Stimulated activated naive CD8-positive, alpha-beta T cell treated with anti-CD3 and anti-CD28 coated beads, Interleukin-15, amount 100 ng/mL, for 72 hours (primary cell): ENCODE data around the gene PPP1R3A.
A peak's percentile ranks its signal among the peaks of the same experiment; 100 is the strongest.
"Not testable (repeated sequence)": the region's sequence is repeated elsewhere in the genome, so short reads cannot be mapped to it uniquely, and the experiment has no call there.

Experiments used
- ATAC-seq: fragments of 150-1000 bp; cut with Tn5 transposase; 2 replicates; pipeline ENCODE4 v1.10.0; 2021; ENCODE audit warnings: mild to moderate bottlenecking, moderate library complexity
- DNase-seq, 2 donors: peaks; one replicate each; pipeline ENCODE4 v3.0.0; 2021 to 2022
- H3K27ac Mint-ChIP-seq, 2 donors: one replicate each; pipeline ENCODE4 v1.8.0; 2022; ENCODE audit warnings: mild to moderate bottlenecking in 2 of 2, mixed read lengths in 2 of 2, moderate library complexity in 2 of 2
- H3K27me3 Mint-ChIP-seq: one replicate; pipeline ENCODE4 v1.8.0; 2022; ENCODE audit warnings: mixed read lengths
- H3K4me1 Mint-ChIP-seq: one replicate; pipeline ENCODE4 v1.8.0; 2022; ENCODE audit warnings: mild to moderate bottlenecking, mixed read lengths
- H3K4me3 Mint-ChIP-seq, 2 donors: one replicate each; pipeline ENCODE4 v1.8.0; 2022; ENCODE audit warnings: mild to moderate bottlenecking in 2 of 2, mixed read lengths in 2 of 2, moderate library complexity in 1 of 2
- H3K9me3 Mint-ChIP-seq, 2 donors: one replicate each; pipeline ENCODE4 v1.8.0; 2022; ENCODE audit warnings: mixed read lengths in 2 of 2

PPP1R3A gene

GRCh38 chr7:113918946-113919345 is at the start of gene PPP1R3A:
Gene PPP1R3A, minus strand, starts transcription at chr7:113919009. Its CDS starts 13 bp downstream, at chr7:113918996.
- Mint-ChIP-seq H3K27ac (no peak within 1 kb of the TSS), H3K27me3 (no peaks in the 10 kb centered on the region), H3K4me1 (no peaks in the 10 kb centered on the region), H3K9me3 (peaks cover 0 to 4% of the 10 kb centered on the region in 2 donors), H3K4me3 (no peak within 1 kb of the TSS)
- no peak for ATAC-seq
- DNase-seq = no peak

- Mint-ChIP-seq H3K4me3 (no peak overlapping the region), H3K9me3 (peaks cover 11 to 13% of the 10 kb centered on the region in 2 donors), H3K27ac (no peak overlapping the region), H3K27me3 (no peaks in the 10 kb centered on the region), H3K4me1 (no peaks in the 10 kb centered on the region)
- DNase-seq (no peak), ATAC-seq (no peak)
Measured at GRCh38 chr7:113963356-113963755, 44.5 kb upstream of the PPP1R3A start.

GRCh38 chr7:113959910-113960309 is 41.1 kb upstream of the PPP1R3A start:
- Mint-ChIP-seq H3K27ac (no peak overlapping the region), H3K4me1 (no peaks in the 10 kb centered on the region), H3K9me3 (peaks cover 6 to 25% of the 10 kb centered on the region in 2 donors), H3K4me3 (no peak overlapping the region), H3K27me3 (no peaks in the 10 kb centered on the region)
- DNase-seq (no peak), ATAC-seq (no peak)

GRCh38 chr7:113955157-113955556 is 36.3 kb upstream of the PPP1R3A start:
- Mint-ChIP-seq H3K4me1 (no peaks in the 10 kb centered on the region), H3K9me3 (peaks cover 26 to 49% of the 10 kb centered on the region in 2 donors), H3K4me3 (no peak overlapping the region), H3K27me3 (no peaks in the 10 kb centered on the region), H3K27ac (no peak overlapping the region)
- ATAC-seq = no peak
- no peak for DNase-seq

GRCh38 chr7:113953553-113953952 is 34.7 kb upstream of the PPP1R3A start:
- Mint-ChIP-seq H3K27me3 (no peaks in the 10 kb centered on the region), H3K4me1 (no peaks in the 10 kb centered on the region), H3K4me3 (no peak overlapping the region), H3K9me3 (peaks cover 20 to 37% of the 10 kb centered on the region in 2 donors), H3K27ac (no peak overlapping the region)
- no peak for DNase-seq
- no peak for ATAC-seq

- H3K27ac Mint-ChIP-seq = no peak overlapping the region
- no peak overlapping the region for H3K4me3 Mint-ChIP-seq
- DNase-seq (no peak), ATAC-seq (no peak)
- no peaks in the 10 kb centered on the region for H3K27me3 Mint-ChIP-seq
- no peaks in the 10 kb centered on the region for H3K4me1 Mint-ChIP-seq
- H3K9me3 Mint-ChIP-seq = peaks cover 0 to 5% of the 10 kb centered on the region in 2 donors
Measured at GRCh38 chr7:113945018-113945938, 26.5 kb upstream of the PPP1R3A start.

- peaks cover 5 to 38% of the 10 kb centered on the region in 2 donors for H3K9me3 Mint-ChIP-seq
- peak; percentile 12 for ATAC-seq
- H3K27ac Mint-ChIP-seq = no peak overlapping the region
- no peaks in the 10 kb centered on the region for H3K27me3 Mint-ChIP-seq
- no peak overlapping the region for H3K4me3 Mint-ChIP-seq
- no peak for DNase-seq
- H3K4me1 Mint-ChIP-seq = no peaks in the 10 kb centered on the region
Measured at GRCh38 chr7:113936982-113937381, 18.2 kb upstream of the PPP1R3A start.

- Mint-ChIP-seq H3K4me3 (no peak overlapping the region), H3K27ac (no peak overlapping the region), H3K4me1 (no peaks in the 10 kb centered on the region), H3K9me3 (peaks cover 5 to 38% of the 10 kb centered on the region in 2 donors), H3K27me3 (no peaks in the 10 kb centered on the region)
- no peak for ATAC-seq
- no peak for DNase-seq
Measured at GRCh38 chr7:113936535-113936934, 17.7 kb upstream of the PPP1R3A start.

- H3K4me1 Mint-ChIP-seq, H3K27me3 Mint-ChIP-seq, H3K27ac Mint-ChIP-seq, DNase-seq, ATAC-seq, H3K4me3 Mint-ChIP-seq: not testable (repeated sequence)
- H3K9me3 Mint-ChIP-seq = peaks cover 21 to 28% of the 10 kb centered on the region in 2 donors
Measured at GRCh38 chr7:113929389-113929788, 10.6 kb upstream of the PPP1R3A start.

- DNase-seq (no peak), ATAC-seq (no peak)
- Mint-ChIP-seq H3K4me1 (no peaks in the 10 kb centered on the region), H3K27ac (no peak overlapping the region), H3K27me3 (no peaks in the 10 kb centered on the region), H3K9me3 (peaks cover 15 to 16% of the 10 kb centered on the region in 2 donors), H3K4me3 (no peak overlapping the region)
Measured at GRCh38 chr7:113928112-113928511, 9.3 kb upstream of the PPP1R3A start.

GRCh38 chr7:113922049-113922448 is 3.2 kb upstream of the PPP1R3A start:
- Mint-ChIP-seq H3K4me3 (no peak overlapping the region), H3K4me1 (no peaks in the 10 kb centered on the region), H3K9me3 (peaks cover 0 to 4% of the 10 kb centered on the region in 2 donors), H3K27ac (no peak overlapping the region), H3K27me3 (no peaks in the 10 kb centered on the region)
- ATAC-seq (no peak), DNase-seq (no peak)

- no peak overlapping the region for H3K4me3 Mint-ChIP-seq
- H3K9me3 Mint-ChIP-seq = peaks cover 0 to 4% of the 10 kb centered on the region in 2 donors
- no peak overlapping the region for H3K27ac Mint-ChIP-seq
- ATAC-seq (no peak), DNase-seq (no peak)
- H3K4me1 Mint-ChIP-seq = no peaks in the 10 kb centered on the region
- H3K27me3 Mint-ChIP-seq = no peaks in the 10 kb centered on the region
Measured at GRCh38 chr7:113921363-113921762, 2.6 kb upstream of the PPP1R3A start.

- Mint-ChIP-seq H3K4me3 (no peak overlapping the region), H3K9me3 (peaks cover 0 to 4% of the 10 kb centered on the region in 2 donors), H3K27ac (no peak overlapping the region), H3K27me3 (no peaks in the 10 kb centered on the region), H3K4me1 (no peaks in the 10 kb centered on the region)
- no peak for ATAC-seq
- DNase-seq = no peak
Measured at GRCh38 chr7:113917840-113918239, 969 bp downstream of the PPP1R3A start.

GRCh38 chr7:113915956-113916355 is 2.9 kb downstream of the PPP1R3A start:
- Mint-ChIP-seq H3K27ac (no peak overlapping the region), H3K27me3 (no peaks in the 10 kb centered on the region), H3K9me3 (no peaks in the 10 kb centered on the region), H3K4me3 (no peak overlapping the region), H3K4me1 (no peaks in the 10 kb centered on the region)
- no peak for DNase-seq
- no peak for ATAC-seq

- H3K4me3 Mint-ChIP-seq = no peak overlapping the region
- DNase-seq = no peak
- ATAC-seq = no peak
- H3K4me1 Mint-ChIP-seq = no peaks in the 10 kb centered on the region
- H3K9me3 Mint-ChIP-seq = no peaks in the 10 kb centered on the region
- H3K27me3 Mint-ChIP-seq = no peaks in the 10 kb centered on the region
- H3K27ac Mint-ChIP-seq = no peak overlapping the region
Measured at GRCh38 chr7:113912876-113913275, 5.9 kb downstream of the PPP1R3A start.

GRCh38 chr7:113907617-113908016 is 11.2 kb downstream of the PPP1R3A start:
- no peak overlapping the region for H3K4me3 Mint-ChIP-seq
- ATAC-seq (no peak), DNase-seq (no peak)
- H3K4me1 Mint-ChIP-seq = no peaks in the 10 kb centered on the region
- no peak overlapping the region for H3K27ac Mint-ChIP-seq
- H3K27me3 Mint-ChIP-seq = no peaks in the 10 kb centered on the region
- H3K9me3 Mint-ChIP-seq = no peaks in the 10 kb centered on the region
